Inferior parietal cortex (tissue), 1 donor: ENCODE measurements around the gene ZNF778.

ENCODE experiments used
- DNase-seq: peaks from one replicate; pipeline ENCODE4 v3.0.0-alpha.2; 2016; ENCODE audit errors: extremely low spot score

ZNF778 gene

DNA sequence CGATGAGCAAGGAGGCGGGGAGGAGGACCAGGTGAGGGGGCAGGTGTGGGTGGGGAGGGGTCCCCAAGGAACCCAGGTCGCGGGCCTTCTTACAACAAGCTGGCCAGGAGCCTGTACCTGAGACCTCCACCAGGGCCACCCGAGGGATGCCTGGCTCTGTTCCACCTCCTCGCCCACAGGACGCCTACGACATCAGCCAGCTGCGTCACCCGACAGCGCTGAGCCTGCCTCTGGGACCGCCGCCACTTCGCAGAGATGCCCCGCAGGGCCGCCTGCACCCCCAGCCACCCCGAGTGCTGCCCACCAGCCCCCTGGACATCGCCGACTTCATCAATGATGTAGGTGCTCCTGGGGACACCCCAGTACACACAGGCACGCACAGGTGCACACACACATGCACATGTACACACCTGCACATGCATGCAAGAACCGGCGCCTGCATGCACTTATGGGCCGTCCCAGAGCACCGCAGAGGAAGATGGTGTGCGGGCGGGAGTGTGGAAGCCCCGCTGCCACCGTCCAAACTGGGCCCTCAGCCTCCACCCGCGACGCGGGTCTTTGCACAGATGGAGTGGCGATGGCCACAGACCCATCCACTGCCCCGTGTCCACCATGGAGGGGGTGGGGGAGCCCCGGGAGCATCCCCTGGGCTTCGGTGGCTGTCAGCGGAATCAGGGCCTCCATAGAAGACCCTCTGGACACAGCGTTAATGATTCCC lies 23.8 kb upstream of the ZNF778 start:
- DNase-seq, result no peak

GRCh38 chr16:89194340-89195311 lies 22.9 kb upstream of the ZNF778 start:
- no peak for DNase-seq

DNA sequence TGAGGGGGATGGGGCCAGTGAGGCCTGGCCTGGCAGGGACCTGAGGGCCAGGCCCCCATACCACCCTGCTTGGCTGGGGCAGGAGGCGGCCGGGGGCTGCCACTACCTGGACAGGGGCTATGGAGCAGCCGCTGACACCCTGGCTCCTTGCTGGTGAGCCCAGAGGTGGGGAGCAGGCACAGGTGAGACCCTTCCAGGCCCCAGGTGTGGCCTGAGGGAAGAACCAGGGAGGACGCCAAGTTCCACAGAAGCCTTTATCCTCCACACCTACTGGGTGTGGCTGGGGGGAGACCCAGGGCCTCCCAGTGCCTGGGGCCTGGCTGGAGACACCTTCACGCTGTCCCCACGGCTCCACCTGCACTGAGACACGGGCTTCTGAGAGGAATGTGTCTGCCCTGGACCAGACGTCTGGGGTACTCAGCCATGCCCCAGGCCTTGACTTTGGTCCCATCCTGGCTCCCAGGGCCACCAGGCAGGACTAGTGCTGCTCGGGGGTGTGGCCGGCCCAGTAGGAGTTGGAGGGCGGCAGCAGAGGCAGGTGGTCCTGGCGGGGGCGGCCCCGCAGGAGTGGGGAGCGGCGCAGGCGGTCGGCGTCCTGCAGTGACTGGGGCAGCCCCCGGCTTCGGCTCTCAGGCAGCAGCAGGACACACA lies 21.9 kb upstream of the ZNF778 start:
- DNase-seq, result no peak

DNA sequence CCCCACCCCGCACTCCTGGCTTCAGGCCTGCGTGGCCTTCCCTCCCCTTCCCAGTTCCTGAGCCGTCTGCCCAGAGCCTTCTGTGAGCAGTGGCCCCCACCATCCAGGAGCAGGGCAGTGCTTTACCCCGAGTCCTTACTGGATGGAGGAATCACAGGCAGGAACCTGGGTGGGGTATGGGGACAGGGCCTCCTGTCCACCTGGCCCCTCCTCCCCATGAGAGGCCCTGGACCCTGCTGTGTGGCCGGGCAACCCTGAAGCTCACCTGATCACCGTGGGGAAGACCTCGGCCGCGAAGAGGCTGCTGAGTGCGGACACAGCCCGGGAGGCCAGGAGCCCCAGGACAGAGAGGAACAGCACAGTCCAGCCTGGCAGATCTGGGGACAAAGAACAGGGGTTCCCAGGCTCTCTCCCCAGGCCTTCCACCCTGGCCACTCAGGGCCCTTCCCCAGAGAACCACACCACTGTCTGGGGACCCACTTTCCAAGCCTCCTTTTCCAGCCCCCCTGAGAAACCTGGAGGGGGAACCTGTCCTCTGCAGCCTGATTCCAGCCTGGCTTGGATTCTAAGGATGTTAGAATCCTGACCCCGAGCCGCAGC lies 20.4 kb upstream of the ZNF778 start:
- no peak for DNase-seq

GRCh38 chr16:89197633-89198416 lies 19.7 kb upstream of the ZNF778 start:
- DNase-seq, result no peak

GRCh38 chr16:89198417-89199240 lies 18.9 kb upstream of the ZNF778 start:
- DNase-seq, result no peak

DNA sequence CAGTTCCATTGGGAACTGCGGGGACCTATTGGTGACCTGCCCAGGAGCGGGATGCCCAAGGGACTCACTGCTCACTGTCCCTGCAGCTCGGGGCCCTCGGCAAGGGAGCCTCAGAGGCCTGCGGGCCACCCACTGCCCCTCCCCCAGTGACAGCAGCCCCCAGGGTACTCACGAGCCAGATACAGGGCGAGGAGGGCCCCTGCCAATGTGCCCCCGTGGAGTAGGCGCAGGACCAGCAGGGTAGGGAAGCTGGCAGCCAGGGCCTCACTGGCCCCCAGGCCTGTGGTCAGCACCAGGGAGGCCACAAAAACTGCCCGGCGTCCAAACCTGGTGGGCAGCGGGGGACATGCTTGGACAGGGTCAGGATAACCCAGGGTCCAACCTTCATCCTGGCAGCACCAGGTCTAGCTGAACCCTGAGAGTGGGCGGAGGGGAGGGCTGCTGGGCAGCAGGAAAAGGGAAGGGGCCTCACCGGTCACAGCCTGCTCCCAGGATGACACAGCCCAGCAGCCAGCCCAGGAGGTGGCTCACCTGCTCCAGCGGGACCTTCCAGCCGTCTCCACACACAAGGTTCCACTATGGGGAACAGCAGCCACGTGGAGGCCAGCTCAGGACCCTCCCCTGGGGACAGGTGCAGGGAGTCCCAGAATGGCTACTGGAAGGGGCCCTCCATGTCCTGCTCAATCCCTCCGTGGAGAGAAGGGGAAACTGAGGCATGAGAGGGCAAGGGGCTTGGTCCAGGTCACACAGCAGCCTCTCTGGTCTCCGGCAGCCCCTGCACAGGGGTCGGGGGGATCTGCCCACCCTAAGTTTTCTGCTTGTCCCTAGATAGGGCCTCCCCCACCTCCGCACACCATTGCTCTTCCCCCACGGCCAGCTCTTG lies 18.0 kb upstream of the ZNF778 start:
- DNase-seq, result no peak

GRCh38 chr16:89200124-89200849 lies 17.2 kb upstream of the ZNF778 start, which contains the start of gene SLC22A31:
Gene SLC22A31 (minus strand): TSS chr16:89200537. CDS start chr16:89200501, 36 bp downstream.
- DNase-seq, result no peak

DNA sequence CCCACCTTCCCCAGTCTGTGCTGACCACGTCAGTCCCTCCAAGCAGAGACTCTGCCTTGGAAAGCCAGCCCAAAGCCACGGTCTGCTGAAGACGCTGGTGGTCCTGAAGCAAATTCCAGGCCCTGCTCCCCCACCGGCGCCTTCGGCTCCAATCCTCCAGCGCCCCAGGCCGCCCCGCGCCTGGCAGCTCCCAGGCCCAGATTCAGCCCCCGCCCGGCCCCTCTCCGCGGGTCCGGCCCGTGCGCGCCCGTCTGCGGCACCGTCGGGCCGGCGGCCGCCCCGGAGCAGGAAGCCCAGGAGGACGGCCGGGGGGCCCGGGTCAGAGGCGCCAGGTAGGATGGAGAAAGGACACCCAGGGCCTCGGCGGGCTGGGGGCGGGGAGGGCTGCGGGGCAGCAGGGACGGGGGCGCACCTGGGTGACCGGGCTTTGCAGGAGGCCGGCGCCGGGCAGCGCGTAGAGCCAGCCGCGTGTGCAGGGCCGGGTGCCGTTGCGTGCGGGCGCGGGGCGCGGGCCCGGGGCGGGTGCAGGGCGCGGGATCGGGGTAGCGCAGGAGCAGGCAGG lies 16.6 kb upstream of the ZNF778 start:
- no peak for DNase-seq

DNA sequence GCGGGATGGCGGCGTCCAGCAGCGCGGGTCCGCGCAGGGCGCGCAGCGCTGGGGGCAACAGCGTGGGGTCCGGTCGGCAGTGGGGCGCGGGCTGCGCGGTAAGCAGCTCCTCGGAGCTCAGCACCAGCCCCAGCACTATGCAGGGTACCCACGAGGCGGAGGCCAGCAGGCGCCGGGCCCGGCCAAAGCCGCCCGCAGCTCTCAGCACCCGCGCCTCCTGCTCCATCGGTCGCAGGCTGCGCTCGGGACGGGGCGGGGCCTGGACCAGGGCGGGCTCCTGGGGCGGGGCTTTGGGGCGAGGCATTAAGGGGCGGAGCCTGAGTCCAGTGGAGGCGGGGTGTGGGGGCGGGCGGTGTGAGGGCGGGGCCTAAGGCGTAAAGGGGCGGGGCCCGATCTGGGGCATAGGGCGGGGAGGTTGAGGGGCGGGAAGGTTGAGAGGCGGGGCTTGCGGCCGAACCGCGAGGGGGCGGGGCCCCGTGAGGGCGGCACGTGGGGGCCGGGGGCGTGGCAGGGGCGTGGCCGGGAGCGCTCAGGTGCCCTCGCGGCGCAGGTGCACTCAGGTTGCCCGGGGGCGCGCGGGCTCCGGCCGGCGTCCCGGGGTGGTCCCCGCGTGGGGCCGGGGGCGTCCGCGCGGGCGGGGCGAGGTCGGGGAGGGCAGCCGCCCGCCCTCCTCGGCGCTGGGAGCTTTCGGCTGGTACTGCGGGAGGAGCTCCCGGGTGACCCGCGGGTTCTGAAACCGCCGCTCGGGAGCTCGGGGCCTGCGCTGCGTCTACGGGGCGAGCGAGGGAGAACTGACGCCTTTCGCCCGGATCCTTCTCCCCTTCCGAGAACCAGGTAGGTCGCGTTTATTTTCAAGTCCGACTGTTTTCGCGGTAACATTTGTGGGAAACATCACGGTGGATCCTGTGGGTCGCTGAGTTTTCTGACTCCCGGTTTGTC lies 15.8 kb upstream of the ZNF778 start:
- DNase-seq, result no peak

- no peak for DNase-seq
These were observed 14.9 kb upstream of the ZNF778 start for GRCh38 chr16:89202422-89203215.

GRCh38 chr16:89207993-89208392 lies 9.5 kb upstream of the ZNF778 start:
- no peak for DNase-seq

DNA sequence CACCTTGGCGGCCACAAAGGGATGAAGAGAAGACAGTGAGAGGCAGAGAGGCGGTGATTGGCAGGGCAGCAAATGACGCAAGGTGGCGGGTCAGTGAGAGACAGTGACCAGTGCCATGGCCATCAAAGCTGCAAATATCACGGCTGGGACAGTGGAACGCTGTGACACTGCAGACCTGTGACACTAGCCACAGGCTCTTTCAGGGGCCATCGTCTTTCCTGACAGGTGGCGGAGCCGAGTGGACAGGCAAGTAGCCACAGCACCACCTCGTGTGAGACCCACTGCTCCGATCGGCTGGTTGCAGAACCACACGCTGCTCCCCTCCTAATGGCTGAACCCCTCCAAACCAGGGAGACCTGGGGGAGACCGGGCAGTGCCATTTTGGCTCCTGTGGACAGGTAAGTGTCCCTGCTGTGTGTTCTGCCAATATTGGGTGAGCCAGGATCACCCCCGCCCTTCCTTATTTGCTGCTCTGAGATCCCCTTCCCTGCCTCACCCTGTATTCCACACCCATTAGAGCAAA lies 7.9 kb upstream of the ZNF778 start:
- no peak for DNase-seq

GRCh38 chr16:89210165-89210903 lies 7.2 kb upstream of the ZNF778 start:
- no peak for DNase-seq

DNA sequence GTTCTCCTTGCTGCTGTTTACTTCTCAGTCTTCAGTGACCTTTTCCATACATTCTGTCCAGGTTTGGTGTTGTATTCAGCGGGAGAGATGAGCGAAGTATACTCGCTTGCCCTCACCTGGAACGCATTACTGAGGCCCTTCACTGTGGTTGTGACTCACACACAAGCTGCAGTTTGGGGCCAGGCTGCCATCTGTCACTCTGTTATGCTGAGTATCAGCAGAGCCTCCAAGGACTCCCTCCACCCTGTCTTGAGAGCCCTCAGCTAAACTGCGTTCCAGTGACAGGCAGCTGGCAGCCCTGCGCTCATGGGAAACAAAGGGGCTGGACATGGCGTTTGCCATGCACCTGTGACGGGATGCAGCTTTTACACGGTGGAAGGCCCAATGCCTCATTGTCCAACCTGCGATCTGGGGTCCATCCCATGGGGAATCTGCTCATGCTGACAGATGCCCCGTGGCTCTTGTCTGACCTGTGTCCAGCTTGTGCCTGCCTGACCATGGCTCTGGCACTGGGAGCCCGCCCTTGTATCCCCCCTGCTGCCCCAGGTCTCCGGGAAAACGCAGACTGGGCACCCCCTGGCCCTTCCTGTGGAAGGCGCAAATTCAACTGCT lies 6.5 kb upstream of the ZNF778 start:
- DNase-seq, result no peak
